ENCODE data around the gene SDF4.

SDF4 gene

DNA sequence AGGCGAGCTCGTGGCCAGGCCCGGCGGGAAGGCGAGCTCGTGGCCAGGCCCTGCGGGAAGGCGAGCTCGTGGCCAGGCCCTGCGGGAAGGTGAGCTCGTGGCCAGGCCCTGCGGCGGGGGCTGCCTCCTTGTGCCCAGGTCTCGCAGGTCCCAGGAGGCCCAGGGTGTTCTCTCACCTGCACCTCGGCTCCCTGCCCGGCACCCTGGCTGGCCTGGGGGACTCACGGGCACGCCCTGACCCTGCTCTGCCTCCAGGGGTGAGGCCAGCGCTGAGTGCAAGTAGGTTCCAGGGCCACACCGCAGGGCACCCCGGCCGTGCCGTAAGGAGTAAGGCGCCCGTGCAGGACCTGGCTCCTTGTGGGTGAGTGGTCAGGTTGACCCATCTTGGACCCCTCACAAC is 4.4 kb downstream of the SDF4 start:
- no peak for DNase-seq (ENCODE audit: low read depth)
- no peak overlapping the region for H3K4me3 ChIP-seq (ENCODE audit: low read length)
- TF ChIP-seq CTCF (conservative IDR thresholded peaks at IDR 0.05; ENCODE audit: low read length), result no peak

GRCh38 chr1:1226566-1227362 is 5.0 kb downstream of the SDF4 start:
- H3K4me3 ChIP-seq (ENCODE audit: low read length), result no peak overlapping the region
- DNase-seq (ENCODE audit: low read depth), result no peak
- no peak for TF ChIP-seq CTCF (conservative IDR thresholded peaks at IDR 0.05; ENCODE audit: low read length)

DNA sequence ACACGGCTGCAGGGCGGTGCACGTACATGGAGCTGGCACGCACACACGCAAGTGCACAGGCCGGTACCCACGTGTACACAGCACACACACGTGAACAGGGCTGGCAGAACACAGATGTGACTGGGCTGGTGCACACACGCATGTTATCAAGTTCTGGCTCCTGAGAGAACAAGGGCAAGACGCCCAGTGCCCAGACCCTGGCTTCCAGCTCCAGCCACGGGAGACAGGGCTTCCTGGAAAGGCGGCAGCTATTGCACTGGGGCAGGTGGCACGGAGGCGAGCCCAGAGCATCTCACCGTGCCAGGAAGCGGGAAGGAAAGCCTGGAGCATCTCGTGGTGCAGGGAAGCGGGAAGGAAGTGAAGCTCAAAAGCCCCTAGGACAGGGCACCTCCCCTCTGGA is 5.9 kb downstream of the SDF4 start:
- TF ChIP-seq CTCF (conservative IDR thresholded peaks at IDR 0.05; ENCODE audit: low read length), result no peak

GRCh38 chr1:1225238-1225845 is 6.5 kb downstream of the SDF4 start:
- no peak for TF ChIP-seq CTCF (conservative IDR thresholded peaks at IDR 0.05; ENCODE audit: low read length)
- H3K4me3 ChIP-seq (ENCODE audit: low read length), result no peak overlapping the region
- no peak for DNase-seq (ENCODE audit: low read depth)

More for the DNA sequence above, 5.9 kb downstream of the SDF4 start:
- no peak for DNase-seq (ENCODE audit: low read depth)
- no peak overlapping the region for H3K4me3 ChIP-seq (ENCODE audit: low read length)

GRCh38 chr1:1223891-1224290 is 7.9 kb downstream of the SDF4 start:
- no peak for TF ChIP-seq CTCF (conservative IDR thresholded peaks at IDR 0.05; ENCODE audit: low read length)
- H3K4me3 ChIP-seq (ENCODE audit: low read length), result no peak overlapping the region
- no peak for DNase-seq (ENCODE audit: low read depth)

GRCh38 chr1:1223321-1223720 is 8.5 kb downstream of the SDF4 start:
- DNase-seq (ENCODE audit: low read depth), result no peak
- no peak overlapping the region for H3K4me3 ChIP-seq (ENCODE audit: low read length)
- no peak for TF ChIP-seq CTCF (conservative IDR thresholded peaks at IDR 0.05; ENCODE audit: low read length)

Measured in AG10803 (cell line).